ENCODE results near the gene UNCX. TPM values are rescaled to one million over a fixed set of nuclear protein-coding genes. Genes with fewer than 3 reads are reported as not detected.

The UNCX gene
- total and polyA plus RNA-seq, 2 experiments from 2014 or later, result not detected

GRCh38 chr7:1235501-1236131, 2.9 kb downstream of the UNCX start (continued):
- no peak for TF ChIP-seq REST (IDR thresholded peaks at IDR 0.05; ENCODE audit: unreplicated experiment)

GRCh38 chr7:1236132-1236661, 3.5 kb downstream of the UNCX start:
- peaks cover 15% of the 10 kb centered on the region; the same call in 1 of the 2 replicates for H4K20me1 ChIP-seq (replicated peaks; ENCODE audit: insufficient read depth)
- peak; percentile 60 for DNase-seq (ENCODE audit: low spot score)
- H3K27ac ChIP-seq (ENCODE audit: low read depth), result no peak overlapping the region
- H3K79me2 ChIP-seq (replicated peaks; ENCODE audit: insufficient read depth), result no peaks in the 10 kb centered on the region
- no peak for ATAC-seq
- peaks cover 32% of the 10 kb centered on the region for H3F3A ChIP-seq (replicated peaks; ENCODE audit: low read depth)
- no peaks in the 10 kb centered on the region for H3K9me2 ChIP-seq (ENCODE audit: insufficient read depth)
- peaks cover 35% of the 10 kb centered on the region for H3K4me1 Mint-ChIP-seq
- H3K4me2 ChIP-seq, result peak overlapping the region; percentile 32; the same call in 1 of the 2 replicates
- H3K27me3 Mint-ChIP-seq (ENCODE audit: insufficient read depth, low read depth, poor library complexity), result peaks cover 83% of the 10 kb centered on the region
- no peak overlapping the region for H3K4me3 ChIP-seq
- H3K36me3 ChIP-seq (ENCODE audit: insufficient read depth), result no peaks in the 10 kb centered on the region
- no peak overlapping the region for H3K27ac Mint-ChIP-seq
- H3K4me3 Mint-ChIP-seq, result no peak overlapping the region
- peaks cover 48% of the 10 kb centered on the region for H3K4me1 ChIP-seq (ENCODE audit: insufficient read depth)
- TF ChIP-seq ETS1 (IDR thresholded peaks at IDR 0.05) (no peak), EZH2phosphoT487 (IDR thresholded peaks at IDR 0.05; ENCODE audit: unreplicated experiment) (peak; percentile 92), EZH2 (IDR thresholded peaks at IDR 0.05; ENCODE audit: low read depth, unreplicated experiment) (peak; percentile 89)
- H2AFZ ChIP-seq, result no peak overlapping the region
- H3K9me3 Mint-ChIP-seq, result peaks cover 5% of the 10 kb centered on the region
- H3K27me3 ChIP-seq (ENCODE audit: insufficient read depth), result peaks cover 95% of the 10 kb centered on the region
- peaks cover 3% of the 10 kb centered on the region; the same call in 1 of the 3 replicates for H3K36me3 Mint-ChIP-seq (ENCODE audit: low read depth)

- H2AFZ ChIP-seq, result no peak overlapping the region
- H4K20me1 ChIP-seq (replicated peaks; ENCODE audit: insufficient read depth), result peaks cover 12% of the 10 kb centered on the region; the same call in 1 of the 2 replicates
- ATAC-seq, result no peak
- peak overlapping the region; percentile 54; the same call in 1 of the 3 replicates for H3K4me3 Mint-ChIP-seq
- peak; percentile 87 for TF ChIP-seq EZH2phosphoT487 (IDR thresholded peaks at IDR 0.05; ENCODE audit: unreplicated experiment)
- TF ChIP-seq JUNB (IDR thresholded peaks at IDR 0.05; ENCODE audit: unreplicated experiment), result no peak
- TF ChIP-seq EZH2 (IDR thresholded peaks at IDR 0.05; ENCODE audit: low read depth, unreplicated experiment), result peak; percentile 100
- TF ChIP-seq STAT1 (IDR thresholded peaks at IDR 0.05; ENCODE audit: unreplicated experiment), result no peak
- TF ChIP-seq REST (IDR thresholded peaks at IDR 0.05; ENCODE audit: unreplicated experiment), result no peak
- TF ChIP-seq CREB1 (CRISPR knock-in tag; IDR thresholded peaks at IDR 0.05; ENCODE audit: low read depth), result no peak
- TF ChIP-seq ZNF114 (CRISPR knock-in tag; IDR thresholded peaks at IDR 0.05), result no peak
- TF ChIP-seq ZNF331 (CRISPR knock-in tag; IDR thresholded peaks at IDR 0.05; ENCODE audit: low read depth), result no peak
- peaks cover 95% of the 10 kb centered on the region for H3K27me3 ChIP-seq (ENCODE audit: insufficient read depth)
- H3K79me2 ChIP-seq (replicated peaks; ENCODE audit: insufficient read depth), result no peaks in the 10 kb centered on the region
- H3K27ac Mint-ChIP-seq, result no peak overlapping the region
- peak; percentile 46 for DNase-seq (ENCODE audit: low spot score)
- H3K9me3 Mint-ChIP-seq, result peaks cover 5% of the 10 kb centered on the region; the same call in 2 of the 3 replicates
- H3K36me3 ChIP-seq (ENCODE audit: insufficient read depth), result no peaks in the 10 kb centered on the region
- no peak overlapping the region for H3K27ac ChIP-seq (ENCODE audit: low read depth)
- no peaks in the 10 kb centered on the region for H3K9me2 ChIP-seq (ENCODE audit: insufficient read depth)
- H3K36me3 Mint-ChIP-seq (ENCODE audit: low read depth), result peaks cover 3% of the 10 kb centered on the region; the same call in 1 of the 3 replicates
- peak overlapping the region; percentile 67 for H3K4me2 ChIP-seq
- H3K27me3 Mint-ChIP-seq (ENCODE audit: insufficient read depth, low read depth, poor library complexity), result peaks cover 82% of the 10 kb centered on the region
- H3K4me1 ChIP-seq (ENCODE audit: insufficient read depth), result peaks cover 47% of the 10 kb centered on the region
- H3K4me1 Mint-ChIP-seq, result peaks cover 33% of the 10 kb centered on the region
- peaks cover 30% of the 10 kb centered on the region for H3F3A ChIP-seq (replicated peaks; ENCODE audit: low read depth)
- H3K4me3 ChIP-seq, result no peak overlapping the region
Observed at GRCh38 chr7:1236831-1237701, 4.4 kb downstream of the UNCX start.
